Anterior cingulate cortex (tissue), 58 donors: ENCODE results near the gene ALDH4A1.
"Not testable (repeated sequence)": the region's sequence is repeated elsewhere in the genome, so short reads cannot be mapped to it uniquely, and the experiment has no call there.

Source experiments
- DNase-seq, 58 donors: peaks; one replicate each; lab custom pipeline; 2025; lab: John Stamatoyannopoulos, UW

Gene ALDH4A1

GRCh38 chr1:18881164-18881563, 21.2 kb downstream of the ALDH4A1 start:
- DNase-seq = no peak

GRCh38 chr1:18880585-18880984, 21.8 kb downstream of the ALDH4A1 start:
- no peak for DNase-seq

- DNase-seq = no peak
These were observed 22.5 kb downstream of the ALDH4A1 start for GRCh38 chr1:18879791-18880309.

GRCh38 chr1:18879215-18879790, 23.1 kb downstream of the ALDH4A1 start:
- no peak for DNase-seq

GRCh38 chr1:18878538-18879214, 23.7 kb downstream of the ALDH4A1 start:
- DNase-seq = no peak

GRCh38 chr1:18877282-18877681, 25.1 kb downstream of the ALDH4A1 start:
- no peak for DNase-seq

GRCh38 chr1:18876210-18876609, 26.1 kb downstream of the ALDH4A1 start:
- DNase-seq = no peak

- DNase-seq = no peak
These were observed 26.6 kb downstream of the ALDH4A1 start for GRCh38 chr1:18875796-18876128.

GRCh38 chr1:18875107-18875795, 27.1 kb downstream of the ALDH4A1 start:
- DNase-seq = peak in 56 of 58 donors; percentile 5 to 86 (median 60)

GRCh38 chr1:18874600-18874999, 27.8 kb downstream of the ALDH4A1 start:
- no peak for DNase-seq

GRCh38 chr1:18874036-18874435, 28.3 kb downstream of the ALDH4A1 start:
- no peak for DNase-seq

GRCh38 chr1:18872071-18872611, 30.2 kb downstream of the ALDH4A1 start:
- no peak for DNase-seq

GRCh38 chr1:18871401-18872070, 30.8 kb downstream of the ALDH4A1 start:
- no peak for DNase-seq

GRCh38 chr1:18870957-18871356, 31.4 kb downstream of the ALDH4A1 start:
- no peak for DNase-seq

- not testable (repeated sequence) for DNase-seq
These were observed 31.8 kb downstream of the ALDH4A1 start for GRCh38 chr1:18870595-18870865.

GRCh38 chr1:18869847-18870594, 32.3 kb downstream of the ALDH4A1 start:
- DNase-seq = no peak

GRCh38 chr1:18868801-18869424, 33.4 kb downstream of the ALDH4A1 start:
- peak in 10 of 58 donors; percentile 1 to 45 (median 10) for DNase-seq

GRCh38 chr1:18868354-18868753, 34.0 kb downstream of the ALDH4A1 start:
- DNase-seq = no peak

- DNase-seq = no peak
These were observed 35.5 kb downstream of the ALDH4A1 start for GRCh38 chr1:18866846-18867245.

- DNase-seq = no peak
These were observed 36.0 kb downstream of the ALDH4A1 start for GRCh38 chr1:18866314-18866713.
